Measurements from ENCODE around the gene CCDC73. TPM values are rescaled to one million over a fixed set of nuclear protein-coding genes. Genes with fewer than 3 reads are reported as not detected.

The CCDC73 gene
- total RNA-seq, 6 experiments from 2014 or later = 0.18 to 0.44 (median 0.26) TPM

DNA sequence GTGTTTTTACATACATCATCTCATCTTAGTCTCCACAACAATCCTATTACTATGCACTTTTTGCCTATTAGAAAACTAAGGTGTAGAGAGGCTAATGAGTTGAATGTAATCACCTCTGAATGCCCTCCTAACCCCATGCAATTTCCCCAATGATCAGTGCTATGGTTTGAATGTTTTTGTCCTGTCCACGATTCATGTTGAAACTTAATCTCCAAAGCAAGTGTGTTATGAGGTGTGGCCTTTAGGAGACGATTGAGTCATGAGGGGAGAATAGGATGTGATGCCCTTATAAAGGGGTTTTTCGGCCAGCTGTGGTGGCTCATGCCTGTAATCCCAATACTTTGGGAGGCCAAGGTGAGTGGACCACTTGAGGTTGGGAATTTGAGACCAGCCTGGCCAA lies 2.0 kb upstream of the CCDC73 start:
- intact Hi-C loops (cut with DNase I) = no loop called here

DNA sequence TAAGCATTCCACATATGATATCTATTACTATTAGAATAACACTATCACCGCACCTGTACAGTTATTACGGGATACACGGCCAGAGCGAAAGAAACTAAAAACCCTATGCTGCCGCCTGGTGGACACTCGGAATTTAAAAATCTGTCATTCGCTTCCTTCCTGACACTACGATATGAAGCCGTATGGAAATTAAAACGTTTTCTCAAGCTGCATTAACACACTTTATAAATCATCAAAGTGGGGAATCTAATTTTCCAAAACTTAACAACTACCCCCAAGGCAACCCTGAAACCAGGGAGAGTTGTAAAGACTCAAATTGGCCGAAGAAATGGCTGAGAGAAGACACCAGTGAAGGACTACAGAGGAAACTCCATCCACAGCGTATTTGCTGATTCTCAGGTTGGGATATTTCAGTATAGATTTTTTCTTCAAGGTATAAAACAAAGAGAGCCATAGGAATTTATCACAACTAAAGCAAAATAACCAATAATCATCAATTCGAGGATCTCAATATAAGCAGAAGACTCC lies 1.4 kb downstream of the CCDC73 start:
- Histone ChIP-seq H3K36me3 (no peaks in the 10 kb centered on the region), H3K27ac (no peak overlapping the region), H3K4me3 (peak overlapping the region in 1 of 3 donors; percentile 28), H3K9me3 (no peaks in the 10 kb centered on the region), H3K27me3 (no peaks in the 10 kb centered on the region), H3K4me1 (no peaks in the 10 kb centered on the region)
- peak in 2 of 3 donors; percentile 28 to 54 for DNase-seq
- intact Hi-C loops (cut with DNase I) = no loop called here
- 12% methylated on average over 13 of the region's 13 CpGs for WGBS (ENCODE audit: insufficient coverage, low coverage, low lambda C conversion rate, missing lambda C conversion rate)
- TF ChIP-seq, protein P1, sequence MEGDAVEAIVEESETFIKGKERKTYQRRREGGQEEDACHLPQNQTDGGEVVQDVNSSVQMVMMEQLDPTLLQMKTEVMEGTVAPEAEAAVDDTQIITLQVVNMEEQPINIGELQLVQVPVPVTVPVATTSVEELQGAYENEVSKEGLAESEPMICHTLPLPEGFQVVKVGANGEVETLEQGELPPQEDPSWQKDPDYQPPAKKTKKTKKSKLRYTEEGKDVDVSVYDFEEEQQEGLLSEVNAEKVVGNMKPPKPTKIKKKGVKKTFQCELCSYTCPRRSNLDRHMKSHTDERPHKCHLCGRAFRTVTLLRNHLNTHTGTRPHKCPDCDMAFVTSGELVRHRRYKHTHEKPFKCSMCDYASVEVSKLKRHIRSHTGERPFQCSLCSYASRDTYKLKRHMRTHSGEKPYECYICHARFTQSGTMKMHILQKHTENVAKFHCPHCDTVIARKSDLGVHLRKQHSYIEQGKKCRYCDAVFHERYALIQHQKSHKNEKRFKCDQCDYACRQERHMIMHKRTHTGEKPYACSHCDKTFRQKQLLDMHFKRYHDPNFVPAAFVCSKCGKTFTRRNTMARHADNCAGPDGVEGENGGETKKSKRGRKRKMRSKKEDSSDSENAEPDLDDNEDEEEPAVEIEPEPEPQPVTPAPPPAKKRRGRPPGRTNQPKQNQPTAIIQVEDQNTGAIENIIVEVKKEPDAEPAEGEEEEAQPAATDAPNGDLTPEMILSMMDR (IDR thresholded peaks at IDR 0.05) = peak; percentile 64 to 76 (median 70)
- TF ChIP-seq POLR2A (IDR thresholded peaks at IDR 0.05) = no peak
- ATAC-seq = peak; percentile 93 to 98 (median 96)

More for the DNA sequence above, 2.0 kb upstream of the CCDC73 start:
- no peak overlapping the region for H3K27ac ChIP-seq
- ATAC-seq = no peak
- H3K4me3 ChIP-seq = no peak overlapping the region
- H3K4me1 ChIP-seq = no peaks in the 10 kb centered on the region
- H3K27me3 ChIP-seq = no peaks in the 10 kb centered on the region
- DNase-seq = no peak
- 83% methylated on average over 3 of the region's 3 CpGs for WGBS (ENCODE audit: insufficient coverage, low coverage, low lambda C conversion rate, missing lambda C conversion rate)
- no peaks in the 10 kb centered on the region for H3K9me3 ChIP-seq
- no peaks in the 10 kb centered on the region for H3K36me3 ChIP-seq
- TF ChIP-seq, protein P1 (IDR thresholded peaks at IDR 0.05) = no peak
- TF ChIP-seq POLR2A (IDR thresholded peaks at IDR 0.05) = no peak

DNA sequence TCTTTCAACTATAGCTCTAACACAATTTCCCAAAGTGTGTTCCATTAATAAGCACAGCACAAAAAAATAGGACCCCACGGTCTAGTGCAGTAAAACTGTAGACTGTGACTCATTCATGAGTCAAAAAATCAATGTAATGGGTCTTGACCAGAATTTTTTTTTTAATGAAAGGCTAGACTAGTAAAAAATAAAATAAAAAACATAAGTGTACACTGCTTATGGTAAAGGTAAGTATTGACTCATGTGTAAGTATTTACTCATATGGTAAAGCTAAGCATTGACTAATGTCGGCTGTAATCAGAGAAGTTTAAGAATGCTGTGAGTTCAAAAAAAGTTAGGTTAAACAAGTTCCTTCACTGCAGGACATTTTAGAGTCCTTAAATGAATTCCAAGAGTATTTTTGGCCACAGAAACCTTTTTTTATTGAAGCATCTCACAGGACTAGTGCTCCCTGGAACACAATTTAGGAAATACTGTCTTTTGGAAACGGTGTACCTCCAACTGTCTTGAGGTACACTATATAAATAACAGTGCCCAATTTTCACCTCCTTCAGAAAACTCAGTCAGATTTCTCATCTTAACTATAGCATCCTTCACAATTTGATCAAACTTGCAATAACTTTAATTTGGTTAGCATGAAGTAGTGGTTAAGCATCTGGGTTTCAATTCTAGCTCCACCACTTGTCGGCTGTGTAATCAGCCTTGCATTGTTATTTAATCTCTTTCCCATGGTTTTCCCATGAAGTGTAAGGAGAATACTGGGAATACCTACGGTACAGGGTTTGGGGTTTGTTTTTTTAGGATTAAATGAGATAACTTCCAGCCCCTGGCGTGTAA lies 2.1 kb downstream of the CCDC73 start:
- WGBS (ENCODE audit: insufficient coverage, low coverage, low lambda C conversion rate, missing lambda C conversion rate) = 33% methylated on average over 6 of the region's 6 CpGs
- Histone ChIP-seq H3K36me3 (no peaks in the 10 kb centered on the region), H3K4me3 (peak overlapping the region in 1 of 3 donors; percentile 28), H3K4me1 (no peaks in the 10 kb centered on the region), H3K27ac (no peak overlapping the region), H3K27me3 (no peaks in the 10 kb centered on the region), H3K9me3 (no peaks in the 10 kb centered on the region)
- DNase-seq = no peak
- intact Hi-C loops (cut with DNase I) = no loop called here
- peak; percentile 37 to 53 (median 48) for ATAC-seq
- TF ChIP-seq POLR2A (IDR thresholded peaks at IDR 0.05) = no peak
- TF ChIP-seq, protein P1 (IDR thresholded peaks at IDR 0.05) = no peak

DNA sequence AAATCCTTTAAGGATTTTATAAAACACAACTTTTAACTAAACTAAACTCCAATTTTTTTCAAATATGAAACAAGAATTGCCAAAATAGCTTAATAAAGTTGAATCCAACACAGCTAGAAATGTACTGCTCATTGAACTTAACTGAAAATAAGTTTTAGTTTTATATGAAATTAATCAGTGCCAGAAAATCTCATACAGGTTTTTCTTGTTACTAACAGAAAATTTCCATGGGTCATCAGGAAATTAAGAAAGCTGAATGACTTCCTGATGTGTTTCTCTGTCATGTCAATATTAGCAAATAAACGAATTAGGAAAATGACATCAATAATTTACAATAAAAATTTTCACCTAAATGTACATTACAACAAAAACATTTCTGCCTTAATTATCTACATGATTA lies 3.5 kb downstream of the CCDC73 start:
- DNase-seq (no peak), ATAC-seq (no peak)
- WGBS (ENCODE audit: insufficient coverage, low coverage, low lambda C conversion rate, missing lambda C conversion rate) = 29% methylated on average over 1 of the region's 1 CpG
- H3K27ac ChIP-seq = no peak overlapping the region
- no peak for TF ChIP-seq POLR2A (IDR thresholded peaks at IDR 0.05)
- TF ChIP-seq, protein P1 (IDR thresholded peaks at IDR 0.05) = no peak
- H3K4me1 ChIP-seq = no peaks in the 10 kb centered on the region
- no peaks in the 10 kb centered on the region for H3K27me3 ChIP-seq
- no peaks in the 10 kb centered on the region for H3K36me3 ChIP-seq
- H3K9me3 ChIP-seq = no peaks in the 10 kb centered on the region
- H3K4me3 ChIP-seq = no peak overlapping the region
- intact Hi-C loops (cut with DNase I) = no loop called here

Data from right lobe of liver (tissue), 6 donors.